GM11168 (cell line): ENCODE measurements around the gene TMEM117.
"Not testable (repeated sequence)": the region's sequence is repeated elsewhere in the genome, so short reads cannot be mapped to it uniquely, and the experiment has no call there.

Source experiments
- in situ Hi-C: fragments of 300-500 bp; cut with MboI; formaldehyde crosslinking; loops from one replicate; pipeline ENCODE4 v1.12.0; 2022; ENCODE audit warnings: low sequenced_read_pairs; ENCODE audit not compliant: unreplicated experiment

The TMEM117 gene

GRCh38 chr12:44336577-44336976 lies 500.7 kb downstream of the TMEM117 start:
- in situ Hi-C loops, result no loop called here

- in situ Hi-C loops, result no loop called here
These were observed 506.5 kb downstream of the TMEM117 start for GRCh38 chr12:44342371-44342770.

- in situ Hi-C loops, result no loop called here
These were observed 511.3 kb downstream of the TMEM117 start for GRCh38 chr12:44347145-44347544.

- in situ Hi-C loops, result no loop called here
These were observed 521.6 kb downstream of the TMEM117 start for GRCh38 chr12:44357494-44357893.

- in situ Hi-C loops, result no loop called here
These were observed 522.8 kb downstream of the TMEM117 start for GRCh38 chr12:44358636-44359035.

GRCh38 chr12:44362947-44363346 lies 527.1 kb downstream of the TMEM117 start:
- in situ Hi-C loops, result no loop called here

GRCh38 chr12:44367136-44367535 lies 531.3 kb downstream of the TMEM117 start:
- in situ Hi-C loops, result no loop called here

GRCh38 chr12:44367916-44368315 lies 532.0 kb downstream of the TMEM117 start:
- in situ Hi-C loops, result no loop called here

- in situ Hi-C loops, result no loop called here
These were observed 534.1 kb downstream of the TMEM117 start for GRCh38 chr12:44369998-44370397.

GRCh38 chr12:44370982-44371381 lies 535.1 kb downstream of the TMEM117 start:
- in situ Hi-C loops, result no loop called here

- in situ Hi-C loops, result no loop called here
These were observed 536.4 kb downstream of the TMEM117 start for GRCh38 chr12:44372259-44372658.

- in situ Hi-C loops, result no loop called here
These were observed 539.8 kb downstream of the TMEM117 start for GRCh38 chr12:44375694-44376093.

- in situ Hi-C loops, result no loop called here
These were observed 541.7 kb downstream of the TMEM117 start for GRCh38 chr12:44377443-44378187.

GRCh38 chr12:44379113-44379512 lies 543.2 kb downstream of the TMEM117 start:
- in situ Hi-C loops, result not testable (repeated sequence)

- in situ Hi-C loops, result no loop called here
These were observed 544.0 kb downstream of the TMEM117 start for GRCh38 chr12:44379831-44380230.

GRCh38 chr12:44380861-44381260 lies 545.0 kb downstream of the TMEM117 start:
- in situ Hi-C loops, result no loop called here

GRCh38 chr12:44381341-44381740 lies 545.5 kb downstream of the TMEM117 start:
- in situ Hi-C loops, result no loop called here

- in situ Hi-C loops, result no loop called here
These were observed 548.3 kb downstream of the TMEM117 start for GRCh38 chr12:44384136-44384535.

- in situ Hi-C loops, result no loop called here
These were observed 550.1 kb downstream of the TMEM117 start for GRCh38 chr12:44385964-44386363.

GRCh38 chr12:44387581-44387980 lies 551.7 kb downstream of the TMEM117 start:
- in situ Hi-C loops, result no loop called here

GRCh38 chr12:44389038-44389437 lies 553.2 kb downstream of the TMEM117 start:
- in situ Hi-C loops, result no loop called here

- in situ Hi-C loops, result no loop called here
These were observed 554.0 kb downstream of the TMEM117 start for GRCh38 chr12:44389896-44390295.
